HG03135 (cell line): Measurements from ENCODE around the gene LHX1.

ENCODE experiments used
- ATAC-seq: cut with Tn5 transposase; IDR thresholded peaks from one replicate; pipeline ENCODE4 v1.9.1; 2021; ENCODE audit warnings: mild to moderate bottlenecking, moderate library complexity; ENCODE audit not compliant: unreplicated experiment

LHX1 gene

GRCh38 chr17:36950027-36950426 lies 12.8 kb downstream of the LHX1 start:
- ATAC-seq: no peak

DNA sequence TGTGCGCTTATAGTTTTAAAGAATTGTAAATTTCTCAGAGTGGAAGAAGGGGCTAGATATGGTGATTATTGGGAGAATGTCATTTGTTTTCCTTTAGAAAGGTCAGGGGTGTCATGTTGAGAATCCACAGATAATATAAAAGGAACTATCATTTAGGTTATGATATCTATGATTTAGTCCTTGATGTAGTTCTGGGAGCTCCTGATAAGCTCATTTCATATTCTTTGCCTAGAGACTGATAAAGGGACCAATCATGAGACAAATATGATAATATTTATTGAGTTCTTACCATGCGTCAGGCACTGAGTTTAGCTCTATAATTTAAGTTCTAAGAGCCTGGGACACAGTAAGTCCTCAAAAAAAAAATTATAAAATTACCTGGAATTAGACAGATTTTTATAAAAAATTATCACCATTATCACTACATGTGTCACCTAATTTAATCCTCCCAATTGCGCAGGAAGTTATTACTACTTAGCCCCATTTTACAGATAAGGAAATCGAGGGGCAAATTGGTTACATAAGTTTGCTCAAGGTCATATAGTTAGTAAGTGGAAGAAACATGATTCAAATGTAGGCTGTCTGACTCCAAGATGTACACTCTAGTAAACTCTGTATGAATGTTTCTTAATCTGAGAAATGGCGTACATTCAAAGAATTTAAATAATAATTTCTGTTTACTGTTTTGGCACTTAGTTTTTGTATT lies 14.0 kb downstream of the LHX1 start:
- ATAC-seq: no peak

DNA sequence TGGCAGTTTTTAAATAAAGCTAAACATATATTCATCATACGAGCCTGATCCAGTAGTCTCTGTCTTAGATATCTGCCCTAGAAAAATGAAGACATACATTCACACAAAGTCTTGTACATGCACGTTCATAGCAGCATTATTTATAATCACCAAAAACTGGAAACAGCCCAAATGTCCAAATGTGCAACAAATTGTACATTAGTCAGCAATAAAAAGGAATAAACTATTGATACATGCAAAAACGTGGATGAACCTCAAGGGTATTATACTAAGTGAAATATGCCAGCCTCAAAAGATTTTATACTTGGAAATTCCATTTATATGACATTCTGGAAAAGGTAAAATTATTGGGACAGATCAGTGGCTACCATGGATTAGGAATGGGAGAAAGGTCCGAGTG lies 34.2 kb downstream of the LHX1 start:
- no peak for ATAC-seq

GRCh38 chr17:36972186-36972700 lies 35.0 kb downstream of the LHX1 start:
- no peak for ATAC-seq

- ATAC-seq: no peak
Measured at GRCh38 chr17:36972905-36973304, 35.6 kb downstream of the LHX1 start.

GRCh38 chr17:36975922-36976515 lies 38.7 kb downstream of the LHX1 start:
- ATAC-seq: no peak

DNA sequence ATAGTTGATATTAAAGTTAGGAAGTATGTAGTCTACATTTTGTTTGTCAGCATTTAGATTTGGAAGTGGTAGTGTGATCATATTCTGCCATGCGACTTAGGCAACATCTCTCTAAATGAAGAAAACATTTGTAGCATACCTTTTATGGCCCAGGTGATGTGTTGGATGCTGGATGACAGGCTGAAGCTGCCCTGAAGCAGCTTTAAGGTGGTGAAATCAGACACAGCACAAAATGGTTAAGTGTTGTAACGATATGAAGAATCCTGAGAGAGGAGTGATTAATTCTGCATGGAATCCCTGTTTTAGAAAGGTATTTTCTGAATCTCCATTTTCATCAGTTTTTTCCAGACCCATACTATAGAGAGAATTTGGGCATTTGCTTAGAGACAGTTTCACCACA lies 39.8 kb downstream of the LHX1 start:
- no peak for ATAC-seq

GRCh38 chr17:36977568-36977967 lies 40.3 kb downstream of the LHX1 start:
- no peak for ATAC-seq

DNA sequence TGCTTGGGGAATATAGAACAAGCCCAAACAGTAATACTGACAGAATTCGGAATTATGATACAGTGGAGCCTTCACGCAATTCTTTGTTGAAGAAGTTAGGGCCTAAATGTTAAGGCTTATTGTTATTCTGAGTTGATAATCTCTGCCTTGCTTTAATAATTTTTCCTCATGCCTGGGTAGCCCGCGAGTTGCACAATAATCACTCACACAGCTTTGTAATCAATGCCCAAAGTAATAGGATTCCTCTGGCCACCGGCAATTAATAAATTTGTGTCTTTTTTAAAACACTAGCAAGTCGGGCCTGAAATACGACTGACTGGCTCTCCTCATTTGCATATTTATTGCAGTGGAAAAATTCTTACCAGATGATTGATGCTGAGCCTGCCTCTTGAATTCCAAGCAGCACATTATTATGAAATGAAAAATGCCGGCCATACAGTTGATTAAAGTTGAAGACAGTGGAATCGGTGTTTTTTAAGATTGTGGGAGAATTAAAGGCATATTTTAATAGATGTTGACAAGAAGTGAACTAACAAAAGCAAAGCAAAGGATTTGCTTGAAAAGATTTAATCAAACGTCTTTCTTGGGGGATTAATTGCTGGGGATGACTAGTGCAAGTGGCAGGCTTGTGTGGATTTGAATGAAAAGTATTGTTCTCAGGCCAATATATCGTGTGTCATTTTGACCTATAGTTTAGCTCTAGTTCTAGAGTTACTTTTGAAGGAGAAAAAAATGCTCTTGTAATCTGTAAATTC lies 41.7 kb downstream of the LHX1 start:
- no peak for ATAC-seq

- ATAC-seq: no peak
Measured at GRCh38 chr17:36979565-36979941, 42.3 kb downstream of the LHX1 start.

GRCh38 chr17:36980280-36980761 lies 43.0 kb downstream of the LHX1 start:
- no peak for ATAC-seq

DNA sequence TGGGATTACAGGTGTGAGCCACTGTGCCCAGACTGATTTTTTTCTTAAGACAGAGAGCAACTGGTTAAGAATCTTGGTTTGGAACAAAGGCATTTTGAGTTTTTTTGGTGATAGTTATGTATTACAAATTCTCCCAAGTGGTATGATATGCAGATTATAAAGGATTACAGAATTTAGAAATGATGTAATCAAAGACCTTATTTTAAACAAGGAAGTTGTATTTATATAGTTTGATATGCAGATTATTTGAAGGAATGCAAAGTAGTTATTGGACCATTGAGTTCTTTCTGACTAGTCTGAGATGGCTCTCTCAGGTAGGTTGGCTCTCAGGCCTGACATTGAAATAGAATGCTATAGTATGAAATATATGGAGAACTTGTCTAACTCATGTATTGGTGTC lies 46.3 kb downstream of the LHX1 start:
- ATAC-seq: no peak

DNA sequence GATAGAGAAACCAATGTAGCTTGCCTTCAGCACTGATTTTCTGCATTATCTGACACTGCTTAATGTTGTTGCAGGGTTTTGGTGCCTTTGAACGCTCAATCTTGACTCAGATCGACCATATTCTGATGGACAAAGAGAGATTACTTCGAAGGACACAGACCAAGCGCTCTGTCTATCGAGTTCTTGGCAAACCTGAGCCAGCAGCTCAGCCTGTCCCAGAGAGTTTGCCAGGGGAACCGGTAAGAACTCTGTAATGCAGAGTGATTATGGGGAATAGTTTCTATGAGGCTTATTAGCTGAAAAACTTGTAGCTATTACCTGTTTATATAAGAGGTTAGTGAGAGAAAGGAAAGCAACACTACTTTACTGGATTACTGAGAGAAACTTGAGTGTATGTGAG lies 51.9 kb downstream of the LHX1 start:
- ATAC-seq: no peak

GRCh38 chr17:36992701-36993100 lies 55.4 kb downstream of the LHX1 start:
- no peak for ATAC-seq

DNA sequence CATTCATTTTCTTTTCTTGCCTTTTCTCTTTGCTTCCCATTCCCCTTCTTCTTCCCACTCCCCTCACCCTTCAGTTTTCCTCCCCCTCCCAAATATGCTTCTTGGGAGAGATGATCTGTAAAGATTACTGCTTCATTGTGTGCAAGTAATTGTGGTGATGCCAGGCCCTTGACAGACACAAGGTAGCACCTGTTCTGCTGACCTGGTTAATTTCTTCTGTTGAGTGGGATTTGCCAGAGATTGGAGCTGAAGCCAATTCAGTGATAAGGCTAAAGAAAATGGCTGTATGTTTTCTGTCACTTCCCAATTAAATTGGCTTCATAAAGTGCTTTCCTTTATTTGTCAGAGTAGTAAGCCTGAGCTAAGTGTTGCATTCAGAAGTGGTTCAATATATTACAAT lies 56.0 kb downstream of the LHX1 start:
- ATAC-seq: no peak
